ENCODE results near the gene MYRFL.
"Not testable (repeated sequence)": the region's sequence is repeated elsewhere in the genome, so short reads cannot be mapped to it uniquely, and the experiment has no call there.

Gene MYRFL

DNA sequence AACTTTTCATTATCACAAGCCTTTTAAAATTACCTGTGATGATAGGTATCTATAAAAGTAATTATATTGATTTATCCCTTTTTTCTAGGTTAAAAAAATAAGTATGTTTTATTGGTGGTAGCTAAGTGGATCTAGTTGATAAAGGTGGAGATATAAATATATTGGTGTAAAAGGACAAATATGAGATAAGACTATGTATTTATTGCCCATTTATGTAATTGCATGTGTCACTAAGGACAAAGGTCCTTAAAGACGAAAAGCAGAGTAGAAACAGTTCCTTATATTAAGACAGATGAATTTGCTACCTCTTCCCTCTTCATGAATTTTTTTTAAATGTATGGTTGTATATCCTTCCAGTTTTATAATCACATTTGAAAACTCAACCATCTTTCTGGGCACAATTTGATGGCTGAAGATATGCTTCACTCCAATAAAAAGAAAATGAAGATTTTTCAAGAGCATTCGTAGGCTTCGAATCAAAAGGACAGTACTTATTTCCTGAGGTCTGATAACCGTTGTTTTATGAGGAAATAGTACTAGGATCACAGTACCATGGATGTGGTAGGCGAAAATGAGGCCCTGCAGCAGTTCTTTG is at the start of gene MYRFL:
Gene MYRFL, plus strand, starts transcription at position 262 of the 595 bp plus-strand sequence. Its CDS starts 291 bp downstream, at position 553.
- no peak for DNase-seq

DNA sequence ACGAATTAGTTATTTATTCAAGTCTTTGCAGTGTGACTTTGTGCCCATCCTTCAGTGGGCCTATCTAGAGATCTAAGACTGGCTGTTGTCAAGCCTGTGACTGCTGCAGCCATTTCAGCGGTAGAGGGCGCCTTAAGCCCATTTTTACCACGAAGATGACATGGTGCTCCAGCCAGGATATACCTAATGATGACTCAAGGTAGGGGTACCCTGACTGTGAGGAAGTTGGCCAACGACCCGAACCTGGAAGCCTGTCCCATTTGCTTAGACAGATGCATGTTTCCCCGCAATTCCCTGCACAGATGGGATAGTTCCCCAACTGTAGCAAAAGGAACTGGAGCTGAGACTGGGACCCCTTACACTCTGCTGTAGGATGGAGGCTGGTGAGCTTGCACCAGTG is 45.1 kb upstream of the MYRFL start:
- DNase-seq = no peak

- no peak for DNase-seq
These were observed 41.7 kb upstream of the MYRFL start for GRCh38 chr12:69783365-69783764.

DNA sequence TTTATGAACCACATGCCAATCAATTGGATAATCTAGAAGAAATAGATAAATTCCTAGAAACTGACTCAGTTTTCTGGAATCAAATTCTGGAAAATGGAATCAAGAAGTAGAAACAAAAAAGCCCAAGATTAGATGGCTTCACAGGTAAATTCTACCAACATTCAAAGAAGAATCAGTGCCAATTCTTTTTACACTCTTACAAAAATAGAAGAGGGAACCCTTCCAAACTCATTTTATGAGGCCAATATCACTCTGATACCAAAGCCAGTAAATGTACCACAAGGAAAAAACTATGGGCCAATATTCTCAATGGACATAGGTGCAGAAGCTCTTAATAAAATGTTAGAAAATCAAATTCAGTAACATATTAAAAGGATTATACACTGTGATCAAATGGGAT is 35.7 kb upstream of the MYRFL start:
- DNase-seq = no peak

DNA sequence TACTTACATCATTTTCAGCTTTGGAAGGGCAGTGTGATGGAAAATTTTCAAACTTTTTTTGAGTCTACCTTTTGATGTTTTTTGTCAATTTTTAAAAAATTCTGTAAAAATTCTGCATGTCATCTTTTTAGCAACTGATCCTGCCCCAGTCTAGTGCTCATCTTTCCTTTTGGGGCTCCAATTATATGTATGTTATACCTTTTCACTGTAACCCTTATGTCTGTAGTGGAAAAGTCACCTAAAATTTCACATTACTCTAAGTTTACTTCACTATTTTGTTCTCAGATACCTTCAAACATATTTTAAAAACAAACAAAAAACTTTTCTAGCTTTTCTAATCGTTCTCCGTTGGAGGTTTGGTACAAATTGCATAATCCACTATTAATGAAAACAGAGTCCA is 32.5 kb upstream of the MYRFL start:
- DNase-seq = no peak

DNA sequence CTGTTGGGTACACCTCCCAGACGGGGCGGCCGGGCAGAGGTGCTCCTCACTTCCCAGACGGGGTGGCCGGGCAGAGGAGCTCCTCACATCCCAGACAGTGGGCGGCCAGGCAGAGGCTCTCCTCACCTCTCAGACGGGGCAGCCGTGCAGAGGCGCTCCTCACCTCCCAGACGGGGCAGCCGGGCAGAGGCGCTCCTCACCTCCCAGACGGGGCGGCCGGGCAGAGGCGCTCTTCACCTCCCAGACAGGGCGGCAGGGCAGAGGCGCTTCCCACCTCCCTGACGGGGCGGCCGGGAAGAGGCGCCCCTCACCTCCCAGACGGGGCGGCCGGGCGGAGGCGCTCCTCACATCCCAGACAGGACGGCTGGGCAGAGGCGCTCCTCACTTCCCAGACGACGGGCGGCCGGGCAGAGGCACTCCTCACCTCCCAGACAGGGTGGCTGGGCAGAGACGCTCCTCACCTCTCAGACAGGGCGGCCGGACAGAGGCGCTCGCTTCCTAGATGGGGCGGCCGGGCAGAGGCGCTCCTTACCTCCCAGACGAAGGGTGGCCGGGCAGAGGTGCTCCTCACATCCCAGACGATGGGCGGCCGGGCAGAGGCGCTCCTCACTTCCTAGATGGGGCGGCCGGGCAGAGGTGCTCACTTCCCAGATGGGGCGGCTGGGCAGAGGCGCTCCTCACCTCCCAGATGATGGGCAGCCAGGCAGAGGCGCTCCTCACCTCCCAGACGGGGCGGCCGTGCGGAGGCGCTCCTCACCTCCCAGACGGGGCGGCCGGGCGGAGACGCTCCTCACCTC is 17.7 kb upstream of the MYRFL start:
- not testable (repeated sequence) for DNase-seq

DNA sequence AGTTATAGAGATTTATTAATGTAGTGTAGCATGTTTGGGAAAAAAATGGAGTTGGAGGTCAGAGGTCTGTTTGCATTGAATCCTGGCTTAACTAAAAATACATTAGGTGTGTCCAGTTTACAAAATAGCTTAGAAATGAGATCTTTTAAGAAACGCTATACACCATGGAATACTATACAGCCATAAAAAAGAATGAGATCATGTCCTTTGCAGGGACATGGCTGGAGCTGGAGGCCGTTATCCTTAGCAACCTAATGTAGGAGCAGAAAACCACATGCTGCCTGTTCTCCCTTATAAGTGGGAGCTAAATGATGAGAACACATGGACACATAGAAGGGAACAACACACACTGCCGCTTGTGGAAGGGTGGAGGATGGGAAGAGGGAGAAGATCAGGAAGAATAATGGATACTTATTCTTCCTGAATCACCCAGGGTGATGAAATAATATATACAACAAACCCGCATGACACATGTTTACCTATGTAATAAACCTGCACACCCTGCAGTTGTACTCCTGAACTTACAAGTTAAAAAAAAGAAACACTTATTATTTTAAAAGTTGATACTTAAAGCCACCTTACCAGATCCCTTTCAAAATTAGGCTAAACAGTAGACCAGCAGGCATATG is 14.0 kb upstream of the MYRFL start:
- DNase-seq = no peak

DNA sequence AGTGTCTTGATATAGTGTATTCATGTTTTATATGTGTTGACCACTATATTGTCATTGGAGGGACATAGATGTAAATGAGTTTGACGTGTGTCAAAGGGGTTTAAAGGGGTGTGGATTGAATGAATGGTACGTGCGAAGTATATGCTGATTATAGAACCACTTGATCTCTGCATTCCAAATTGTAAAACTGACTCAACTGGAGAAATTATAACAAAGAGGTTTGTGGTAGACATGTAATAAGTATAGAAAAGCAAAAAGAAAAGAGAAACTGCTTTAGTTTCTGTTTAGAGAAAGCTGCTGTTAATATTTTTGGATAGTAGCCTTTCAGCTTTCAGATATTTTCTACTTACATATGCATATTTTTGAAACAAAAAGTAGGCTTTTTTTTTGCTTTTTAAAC is 8.9 kb upstream of the MYRFL start:
- no peak for DNase-seq

DNA sequence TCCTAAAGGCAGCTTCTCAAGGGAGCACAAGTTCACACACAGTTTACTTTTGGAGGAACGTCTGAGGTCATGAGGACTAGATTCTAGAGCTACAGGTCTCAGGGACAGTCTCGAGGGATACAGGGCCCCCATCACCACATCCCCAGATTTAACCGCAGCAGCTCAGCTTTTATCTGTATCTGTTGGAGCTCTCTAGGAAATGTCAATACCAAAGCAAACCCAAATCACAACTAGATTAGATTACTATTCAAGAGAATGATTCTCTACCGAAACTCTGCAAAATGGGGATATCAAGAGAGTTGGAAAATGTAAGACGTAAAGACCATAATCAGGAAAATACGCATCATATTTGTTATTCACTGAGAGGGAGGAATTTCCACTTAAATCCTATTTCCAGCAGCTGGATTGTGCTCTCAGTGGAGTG is 4.0 kb upstream of the MYRFL start:
- DNase-seq = no peak

GRCh38 chr12:69821456-69822159 is 3.4 kb upstream of the MYRFL start:
- DNase-seq = peak; percentile 23

- DNase-seq = no peak
These were observed 2.7 kb upstream of the MYRFL start for GRCh38 chr12:69822201-69822860.

GRCh38 chr12:69824028-69824427 is 999 bp upstream of the MYRFL start:
- no peak for DNase-seq

DNA sequence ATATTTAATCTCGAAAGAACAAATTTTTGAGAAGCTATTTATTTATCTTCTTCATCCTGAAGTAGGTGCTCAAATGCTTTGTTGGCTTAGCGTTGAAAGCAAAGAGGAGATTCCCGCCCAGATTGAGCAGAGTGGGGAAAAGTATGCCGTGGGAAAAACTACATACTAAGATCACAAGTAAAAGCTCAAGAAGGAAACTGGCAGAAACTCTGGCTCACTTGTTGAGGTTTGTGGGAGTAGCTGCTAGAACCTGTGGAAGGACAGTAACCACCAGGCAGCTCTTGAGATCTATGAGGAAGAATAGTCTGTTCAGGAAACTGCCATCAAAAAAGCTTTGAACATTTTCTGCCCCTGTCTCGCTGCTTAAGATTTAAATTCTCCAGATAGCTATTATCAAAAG is 3.9 kb downstream of the MYRFL start:
- no peak for DNase-seq

DNA sequence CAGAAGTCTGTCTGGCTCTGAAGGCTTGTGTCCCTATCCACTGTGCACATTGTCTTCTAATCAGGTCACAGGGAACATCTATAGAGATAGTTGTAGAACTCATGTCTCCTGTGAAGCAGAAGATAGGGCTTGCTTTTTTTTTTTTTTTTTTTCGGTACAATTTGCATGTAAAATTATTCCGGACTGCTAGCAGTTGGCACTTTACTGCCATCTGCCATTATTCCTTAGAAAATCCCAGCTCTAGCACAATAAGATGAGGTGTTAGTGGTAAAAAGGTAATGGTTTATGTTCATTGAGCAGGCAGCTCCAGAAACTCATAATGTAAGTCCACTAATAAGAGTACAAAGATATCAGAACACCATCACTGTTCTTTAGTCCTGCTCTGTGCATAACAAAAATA is 8.7 kb downstream of the MYRFL start:
- DNase-seq = no peak

GRCh38 chr12:69834147-69834546 is 9.1 kb downstream of the MYRFL start:
- no peak for DNase-seq

- DNase-seq = no peak
These were observed 9.5 kb downstream of the MYRFL start for GRCh38 chr12:69834576-69834975.

DNA sequence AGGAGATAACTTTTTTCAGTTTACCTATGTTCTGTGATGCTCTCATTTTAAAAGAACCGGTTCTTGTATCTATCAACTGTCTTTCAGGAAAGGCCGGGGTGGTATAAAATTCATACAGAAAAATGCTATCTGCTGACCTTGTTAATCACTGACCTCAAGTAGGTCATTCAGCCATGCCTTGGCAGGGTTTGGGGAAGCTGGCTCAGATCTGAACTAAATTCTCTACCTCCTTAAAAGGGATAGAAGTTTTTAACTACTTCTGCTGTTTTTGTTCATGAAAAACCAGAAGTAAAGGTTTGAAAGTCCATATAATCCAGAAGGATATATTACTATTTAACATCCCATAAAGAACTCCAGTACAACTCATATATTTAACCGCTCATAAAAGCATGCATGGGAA is 10.1 kb downstream of the MYRFL start:
- no peak for DNase-seq

DNA sequence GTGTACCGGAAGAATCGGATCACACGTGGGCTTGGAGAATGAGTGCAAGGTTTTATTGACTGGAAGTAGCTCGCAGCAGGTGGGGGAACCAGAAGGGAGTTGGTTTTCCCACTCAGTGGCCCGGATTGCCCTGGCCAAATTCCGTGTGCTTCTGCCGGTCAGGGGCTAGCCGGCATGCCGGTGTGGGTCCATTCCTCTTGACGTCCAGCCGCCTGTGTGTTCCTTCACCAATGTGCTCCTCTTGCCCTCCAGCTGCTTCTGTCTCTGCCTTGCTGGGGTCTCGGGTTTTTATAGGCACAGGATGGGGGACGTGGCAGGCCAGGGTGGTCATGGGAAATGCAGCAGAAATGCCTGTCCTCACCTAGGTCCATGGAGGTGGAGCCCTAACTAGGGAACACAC is 11.0 kb downstream of the MYRFL start:
- no peak for DNase-seq

- DNase-seq = no peak
These were observed 12.2 kb downstream of the MYRFL start for GRCh38 chr12:69837191-69837590.

DNA sequence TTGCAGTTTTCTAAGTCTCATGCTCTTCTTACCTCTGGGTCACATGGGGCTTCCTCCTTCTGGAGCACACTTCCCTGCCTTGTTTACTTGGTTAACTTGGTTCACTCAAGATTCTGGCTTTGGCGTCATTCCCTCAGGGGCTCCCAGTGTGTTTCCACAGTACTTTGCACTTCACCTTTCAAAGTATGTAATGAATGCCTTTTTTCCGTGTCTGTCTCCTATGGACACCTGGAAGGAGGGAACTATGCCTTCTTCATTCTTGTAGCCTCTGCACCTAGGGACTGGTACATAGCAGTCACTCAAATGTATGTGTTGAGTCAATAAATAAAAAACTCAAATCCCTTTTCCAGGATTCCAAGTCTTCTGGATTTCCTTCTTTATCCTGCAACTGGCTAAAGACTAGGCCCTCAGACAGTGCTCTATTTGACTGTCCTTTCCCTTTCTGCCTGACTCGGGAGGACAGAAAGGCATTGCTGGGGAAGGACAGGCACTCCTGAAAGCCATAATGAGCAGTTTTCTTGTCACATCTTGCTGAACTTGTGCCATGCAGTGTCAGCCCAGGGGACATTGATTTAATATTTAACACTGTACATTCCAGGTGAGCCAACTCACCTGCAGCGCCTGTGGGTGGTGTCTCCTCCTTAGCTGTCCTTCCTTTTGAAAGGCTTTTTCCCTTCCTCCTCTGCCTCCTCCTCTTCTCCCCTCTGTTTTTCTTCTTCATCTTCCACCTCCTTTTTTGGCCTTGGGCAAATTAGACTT is 12.8 kb downstream of the MYRFL start:
- no peak for DNase-seq

DNA sequence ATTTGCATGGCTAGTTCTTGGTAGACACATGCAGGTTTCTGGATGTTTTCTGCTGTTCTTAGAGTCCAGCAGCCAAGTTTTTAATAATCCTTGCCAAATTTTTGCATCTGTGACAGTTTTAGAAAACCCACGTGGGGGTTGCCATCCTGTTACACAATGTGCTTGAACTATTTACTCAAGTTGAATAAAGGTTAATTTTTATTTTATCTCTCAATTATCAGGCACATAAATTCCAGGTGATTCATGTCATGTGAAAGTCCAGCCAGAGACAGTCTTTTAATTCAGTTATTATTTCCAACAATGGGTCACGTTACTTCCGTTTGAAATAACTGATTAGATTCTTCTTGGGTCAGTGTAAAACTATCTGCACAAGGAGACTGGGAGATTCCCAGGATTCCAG is 15.7 kb downstream of the MYRFL start:
- no peak for DNase-seq

GRCh38 chr12:69843608-69844007 is 18.6 kb downstream of the MYRFL start:
- DNase-seq = no peak

All from eye (tissue), 1 donor.